ENCODE data around the gene OVAAL. TPM values are rescaled to one million over a fixed set of nuclear protein-coding genes. Genes with fewer than 3 reads are reported as not detected.

OVAAL gene
- total and polyA plus RNA-seq, 2 of the 4 experiments (the other 2 are of a cell fraction), result not detected

GRCh38 chr1:180588121-180588520 is 29.4 kb downstream of the OVAAL start:
- BruUV-seq (replicated peaks), result no TSS peak
- no peak overlapping the region for H3K14ac ChIP-seq (replicated peaks; ENCODE audit: low read depth, low read length)
- H3K4me3 ChIP-seq (ENCODE audit: insufficient read depth, low read depth, low read length), result no peak overlapping the region
- no peak for ATAC-seq (ENCODE audit: low read depth)
- no peak overlapping the region for H4K91ac ChIP-seq (ENCODE audit: insufficient read depth, low read depth, low read length)
- in situ Hi-C loops (cut with MboI; ENCODE audit: low sequenced_read_pairs), result no loop called here
- CTCF ChIA-PET, result interaction anchor here (0.7 kb wide), 1 partner anchor 38 kb away, joined by 4 read pairs; no protein-coding TSS in a partner anchor
- no peak overlapping the region for H3K27ac ChIP-seq (ENCODE audit: insufficient read depth, low read length)
- TF ChIP-seq, protein P1, sequence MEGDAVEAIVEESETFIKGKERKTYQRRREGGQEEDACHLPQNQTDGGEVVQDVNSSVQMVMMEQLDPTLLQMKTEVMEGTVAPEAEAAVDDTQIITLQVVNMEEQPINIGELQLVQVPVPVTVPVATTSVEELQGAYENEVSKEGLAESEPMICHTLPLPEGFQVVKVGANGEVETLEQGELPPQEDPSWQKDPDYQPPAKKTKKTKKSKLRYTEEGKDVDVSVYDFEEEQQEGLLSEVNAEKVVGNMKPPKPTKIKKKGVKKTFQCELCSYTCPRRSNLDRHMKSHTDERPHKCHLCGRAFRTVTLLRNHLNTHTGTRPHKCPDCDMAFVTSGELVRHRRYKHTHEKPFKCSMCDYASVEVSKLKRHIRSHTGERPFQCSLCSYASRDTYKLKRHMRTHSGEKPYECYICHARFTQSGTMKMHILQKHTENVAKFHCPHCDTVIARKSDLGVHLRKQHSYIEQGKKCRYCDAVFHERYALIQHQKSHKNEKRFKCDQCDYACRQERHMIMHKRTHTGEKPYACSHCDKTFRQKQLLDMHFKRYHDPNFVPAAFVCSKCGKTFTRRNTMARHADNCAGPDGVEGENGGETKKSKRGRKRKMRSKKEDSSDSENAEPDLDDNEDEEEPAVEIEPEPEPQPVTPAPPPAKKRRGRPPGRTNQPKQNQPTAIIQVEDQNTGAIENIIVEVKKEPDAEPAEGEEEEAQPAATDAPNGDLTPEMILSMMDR (conservative IDR thresholded peaks at IDR 0.05; ENCODE audit: low read depth, low read length), result no peak
- no peak for TF ChIP-seq RCOR1 (IDR thresholded peaks at IDR 0.05; ENCODE audit: insufficient replicate concordance, low read length)
- H3K18ac ChIP-seq (ENCODE audit: low read depth, low read length), result no peak overlapping the region
- no peaks in the 10 kb centered on the region for H3K9me3 ChIP-seq (ENCODE audit: control insufficient read depth, insufficient read depth, low read length)
- H4K5ac ChIP-seq (ENCODE audit: low read depth, low read length), result no peak overlapping the region
- peaks cover 13% of the 10 kb centered on the region for H3K4me1 ChIP-seq (ENCODE audit: control insufficient read depth, insufficient read depth, low read length)
- no peak overlapping the region for H3K23ac ChIP-seq (ENCODE audit: low read depth, low read length)
- H3K36me3 ChIP-seq (ENCODE audit: control insufficient read depth, insufficient read depth, low read length), result no peaks in the 10 kb centered on the region
- H4K20me1 ChIP-seq (ENCODE audit: insufficient read depth, low read length), result no peaks in the 10 kb centered on the region
- no peak overlapping the region for H3K4me2 ChIP-seq (ENCODE audit: low read depth, low read length)
- no peak overlapping the region for H3K4ac ChIP-seq (ENCODE audit: low read depth, low read length)
- intact Hi-C loops (cut with micrococcal nuclease), result no loop called here
- peaks cover 0 to 3% of the 10 kb centered on the region in 2 experiments; a peak in 1 of 4 replicates for H3K79me1 ChIP-seq (ENCODE audit: low read depth in 1 of 2, low read length in 2 of 2)
- DNase-seq, result no peak
- H2AK9ac ChIP-seq (replicated peaks; ENCODE audit: low read depth, low read length, poor library complexity), result no peak overlapping the region
- POLR2A ChIA-PET (ENCODE audit: unreplicated experiment), result no interaction called here
- no peaks in the 10 kb centered on the region for H3K27me3 ChIP-seq (ENCODE audit: control insufficient read depth, insufficient read depth, low read length)
- no peak overlapping the region for H2BK5ac ChIP-seq (ENCODE audit: low read depth, low read length, poor library complexity, severe bottlenecking)
- H4K8ac ChIP-seq (ENCODE audit: low read depth in 2 of 2, low read length in 2 of 2), result no peak overlapping the region
- H2BK120ac ChIP-seq (ENCODE audit: low read depth, low read length), result no peak overlapping the region
- no peak overlapping the region for H2AK5ac ChIP-seq (ENCODE audit: low read depth, low read length)
- no peak overlapping the region for H3K56ac ChIP-seq (ENCODE audit: extremely low read depth, insufficient read depth, low read length)
- 0 out of 2 replicates have a peak, but pooled peaks cover 10% of the 10 kb centered on the region for H3K9me1 ChIP-seq (ENCODE audit: insufficient read depth, low read length)
- WGBS, 2 experiments (ENCODE audit: extremely low coverage in 2 of 2, insufficient read length in 1 of 2), result no CpG with 5 or more reads among the region's 2 CpGs
- no peak overlapping the region for H2AFZ ChIP-seq (replicated peaks; ENCODE audit: low read length, poor library complexity)
- no peak overlapping the region for H3K9ac ChIP-seq (ENCODE audit: low read depth, low read length)
- no peak overlapping the region for H2BK15ac ChIP-seq (ENCODE audit: low read depth, low read length)
- dilution Hi-C loops (cut with HindIII; ENCODE audit: low sequenced_read_pairs, unreplicated experiment), result no loop called here
- H2BK20ac ChIP-seq (ENCODE audit: low read depth, low read length), result no peak overlapping the region

Data from IMR-90 (cell line).